B cell (primary cell): Measurements from ENCODE around the gene PODN.

Experiments used
- CTCF ChIP-seq: fragments of 200-600 bp; IDR thresholded peaks from one replicate; pipeline ENCODE4 v1.8.0; 2022; ENCODE audit warnings: antibody characterized with exemption, mild to moderate bottlenecking
- EZH2 ChIP-seq: IDR thresholded peaks from 2 replicates; pipeline ENCODE4 v1.6.1; 2012; ENCODE audit warnings: borderline replicate concordance, low read depth, mild to moderate bottlenecking, moderate library complexity, low read length; ENCODE audit not compliant: insufficient read depth, poor library complexity, severe bottlenecking

- TF ChIP-seq CTCF (no peak), EZH2 (no peak)
Measured at GRCh38 chr1:53131590-53131938, 69.6 kb downstream of the PODN start.
